ENCODE results near the gene UBE2L5. TPM values are rescaled to one million over a fixed set of nuclear protein-coding genes. Genes with fewer than 3 reads are reported as not detected.

The UBE2L5 gene
- total and polyA plus RNA-seq, 2 of the 13 experiments (the other 11 are each of a cell fraction or from before 2014, with no cell fraction given) = 0.13 TPM; not detected in 1

DNA sequence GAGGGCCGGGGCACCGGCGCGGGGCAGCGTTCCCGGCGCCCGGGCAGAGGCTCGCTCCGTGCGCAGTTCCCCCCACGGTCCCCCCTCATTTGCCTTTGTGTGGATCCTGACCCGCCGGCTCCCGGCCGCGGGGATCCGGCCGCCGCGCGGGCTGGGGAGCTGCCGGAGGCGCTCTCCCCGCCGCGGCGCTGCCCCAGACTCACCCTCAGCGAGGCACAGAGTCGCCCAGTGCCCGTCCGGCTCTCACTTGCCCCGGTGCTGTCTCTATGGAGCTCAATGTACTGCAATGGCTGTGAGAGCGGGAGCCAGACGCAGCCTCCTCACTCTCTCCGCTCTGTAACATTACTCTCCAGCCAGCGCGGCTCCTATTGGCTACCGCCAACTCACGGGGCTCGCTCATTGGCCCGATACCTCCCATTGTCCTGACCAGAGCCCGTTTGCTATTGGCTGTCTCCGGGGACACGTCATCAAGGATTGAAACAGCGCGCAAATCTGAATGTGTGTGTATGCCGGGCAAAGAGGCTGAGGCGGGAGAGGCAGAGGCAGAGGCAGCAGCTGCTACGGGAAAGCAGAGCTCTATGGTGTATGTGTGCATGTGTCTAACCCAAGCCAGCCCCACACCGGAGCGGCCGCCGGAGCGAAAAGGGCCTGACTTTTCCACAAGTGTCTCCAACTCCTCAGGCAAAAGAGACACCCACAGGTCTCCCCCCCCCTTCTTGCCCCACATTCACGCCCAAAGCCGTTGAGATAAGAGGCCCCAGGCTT is 43.5 kb downstream of the UBE2L5 start, which contains the start of gene HMGB1 (continued):
- TF ChIP-seq ARHGAP35 (CRISPR knock-in tag; IDR thresholded peaks at IDR 0.05; ENCODE audit: borderline replicate concordance) (no peak), TCF7L2 (IDR thresholded peaks at IDR 0.05; ENCODE audit: low read depth, low read length) (no peak), KLF13 (CRISPR knock-in tag; IDR thresholded peaks at IDR 0.05) (no peak), ZNF362 (CRISPR knock-in tag; IDR thresholded peaks at IDR 0.05; ENCODE audit: borderline replicate concordance) (no peak), ZNF331 (CRISPR knock-in tag; IDR thresholded peaks at IDR 0.05) (no peak), ZXDC (CRISPR knock-in tag; IDR thresholded peaks at IDR 0.05) (no peak), ZBTB7A (CRISPR knock-in tag; IDR thresholded peaks at IDR 0.05) (no peak), ZNF747 (CRISPR knock-in tag; IDR thresholded peaks at IDR 0.05; ENCODE audit: borderline replicate concordance) (no peak), ZGPAT (CRISPR knock-in tag; IDR thresholded peaks at IDR 0.05) (0 out of 2 replicates have a peak, but pooled peaks have one; percentile 33), SRF (IDR thresholded peaks at IDR 0.05; ENCODE audit: low read depth, low read length) (no peak), ZNF652 (CRISPR knock-in tag; IDR thresholded peaks at IDR 0.05; ENCODE audit: borderline replicate concordance, low read depth) (no peak), ZNF549 (CRISPR knock-in tag; IDR thresholded peaks at IDR 0.05) (no peak), SP2 (CRISPR knock-in tag; IDR thresholded peaks at IDR 0.05) (peak; percentile 74), HOXA3 (CRISPR knock-in tag; IDR thresholded peaks at IDR 0.05) (peak; percentile 49), ATF7-NPFF (CRISPR knock-in tag; IDR thresholded peaks at IDR 0.05; ENCODE audit: low read depth) (peak; percentile 76; the same call in 1 of the 2 replicates), TBP (CRISPR knock-in tag; IDR thresholded peaks at IDR 0.05) (no peak), NR2F6 (IDR thresholded peaks at IDR 0.05) (no peak), NR2F6 (CRISPR knock-in tag; IDR thresholded peaks at IDR 0.05) (no peak), ZNF841 (CRISPR knock-in tag; IDR thresholded peaks at IDR 0.05; ENCODE audit: borderline replicate concordance) (0 out of 2 replicates have a peak, but pooled peaks have one; percentile 47), MAFK (conservative IDR thresholded peaks at IDR 0.05 in 1 of 2, IDR thresholded peaks at IDR 0.05 in 1 of 2; ENCODE audit: low read length in 2 of 2) (no peak), CCAR2 (optimal IDR thresholded peaks at IDR 0.05; ENCODE audit: low read depth, low read length) (no peak), GLI4 (CRISPR knock-in tag; IDR thresholded peaks at IDR 0.05; ENCODE audit: borderline replicate concordance) (no peak), TOE1 (CRISPR knock-in tag; IDR thresholded peaks at IDR 0.05) (no peak), HMGXB4 (CRISPR knock-in tag; IDR thresholded peaks at IDR 0.05; ENCODE audit: borderline replicate concordance in 1 of 2, low read depth in 1 of 2) (peak; percentile 30 to 45; a peak in 1 of 4 replicates)

All from HepG2 (cell line).